SU-DHL-6 (cell line): ENCODE measurements around the gene PARN.

ENCODE experiments used
- CTCF ChIP-seq: fragments of 200-600 bp; sonication (generic); IDR thresholded peaks from one replicate; pipeline ENCODE4 v1.5.1; 2017; ENCODE audit warnings: antibody characterized with exemption, mild to moderate bottlenecking, low read length, moderate library complexity; ENCODE audit not compliant: insufficient read depth, poor library complexity, severe bottlenecking
- EZH2phosphoT487 ChIP-seq: fragments of 200-600 bp; sonication (generic), shearing (Covaris generic); conservative IDR thresholded peaks from 2 replicates; pipeline ENCODE4 v1.6.1; 2018; ENCODE audit warnings: mild to moderate bottlenecking, antibody characterized with exemption, low read length, moderate library complexity, mixed read lengths

DNA sequence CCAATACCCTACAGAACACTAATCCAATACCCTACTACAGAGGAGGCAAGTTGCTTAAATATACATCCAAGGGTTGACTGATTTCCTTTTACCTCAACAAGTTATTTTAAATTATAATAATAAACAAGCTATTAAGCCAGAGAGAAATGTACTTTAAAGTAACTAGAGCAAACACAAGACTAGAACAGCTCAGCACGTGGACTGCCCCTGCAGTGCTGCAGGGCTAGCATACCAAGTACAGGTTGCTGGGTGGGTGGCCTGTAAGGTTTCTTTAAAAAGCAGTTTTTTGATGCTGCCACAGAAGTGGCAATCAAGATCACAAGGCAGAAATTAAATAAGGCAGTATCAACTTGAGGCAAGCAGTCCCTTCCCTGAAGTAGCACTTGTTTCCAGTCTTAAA, 63.5 kb downstream of the PARN start:
- TF ChIP-seq CTCF (no peak), EZH2phosphoT487 (no peak)
